ENCODE measurements around the gene IQGAP2.

DNA sequence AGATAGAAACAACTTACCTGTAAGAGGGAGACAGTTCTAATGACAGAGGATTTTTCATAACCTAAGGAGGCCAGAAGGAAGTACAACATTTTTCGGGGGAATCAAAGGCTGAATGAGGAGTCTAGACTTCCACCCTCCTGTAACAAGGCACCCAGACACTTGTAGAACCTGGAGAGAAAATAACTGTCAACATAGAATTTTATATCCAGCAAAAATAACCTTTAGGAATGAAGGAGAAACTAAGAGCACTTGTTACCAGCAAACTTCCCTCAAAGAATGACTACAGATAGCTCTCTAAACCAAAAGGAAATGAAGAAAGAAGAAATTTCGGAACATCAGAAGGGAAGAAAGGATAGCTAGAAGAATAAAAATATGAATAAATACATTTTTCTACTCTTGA, 246.1 kb downstream of the IQGAP2 start:
- TF ChIP-seq EZH2phosphoT487 (IDR thresholded peaks at IDR 0.05; ENCODE audit: borderline replicate concordance) = no peak
- TF ChIP-seq, protein P1, sequence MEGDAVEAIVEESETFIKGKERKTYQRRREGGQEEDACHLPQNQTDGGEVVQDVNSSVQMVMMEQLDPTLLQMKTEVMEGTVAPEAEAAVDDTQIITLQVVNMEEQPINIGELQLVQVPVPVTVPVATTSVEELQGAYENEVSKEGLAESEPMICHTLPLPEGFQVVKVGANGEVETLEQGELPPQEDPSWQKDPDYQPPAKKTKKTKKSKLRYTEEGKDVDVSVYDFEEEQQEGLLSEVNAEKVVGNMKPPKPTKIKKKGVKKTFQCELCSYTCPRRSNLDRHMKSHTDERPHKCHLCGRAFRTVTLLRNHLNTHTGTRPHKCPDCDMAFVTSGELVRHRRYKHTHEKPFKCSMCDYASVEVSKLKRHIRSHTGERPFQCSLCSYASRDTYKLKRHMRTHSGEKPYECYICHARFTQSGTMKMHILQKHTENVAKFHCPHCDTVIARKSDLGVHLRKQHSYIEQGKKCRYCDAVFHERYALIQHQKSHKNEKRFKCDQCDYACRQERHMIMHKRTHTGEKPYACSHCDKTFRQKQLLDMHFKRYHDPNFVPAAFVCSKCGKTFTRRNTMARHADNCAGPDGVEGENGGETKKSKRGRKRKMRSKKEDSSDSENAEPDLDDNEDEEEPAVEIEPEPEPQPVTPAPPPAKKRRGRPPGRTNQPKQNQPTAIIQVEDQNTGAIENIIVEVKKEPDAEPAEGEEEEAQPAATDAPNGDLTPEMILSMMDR (conservative IDR thresholded peaks at IDR 0.05; ENCODE audit: low read length) = no peak
